Activated naive CD8-positive, alpha-beta T cell treated with anti-CD3 and anti-CD28 coated beads, Interleukin-2, amount 50 U/mL, for 16 hours (primary cell): ENCODE measurements around the gene KIF5B.
"Not testable (repeated sequence)": the region's sequence is repeated elsewhere in the genome, so short reads cannot be mapped to it uniquely, and the experiment has no call there.

Source experiments
- DNase-seq: peaks from one replicate; pipeline ENCODE4 v3.0.0-alpha.2; 2020; ENCODE audit warnings: low read depth, low spot score

KIF5B gene

DNA sequence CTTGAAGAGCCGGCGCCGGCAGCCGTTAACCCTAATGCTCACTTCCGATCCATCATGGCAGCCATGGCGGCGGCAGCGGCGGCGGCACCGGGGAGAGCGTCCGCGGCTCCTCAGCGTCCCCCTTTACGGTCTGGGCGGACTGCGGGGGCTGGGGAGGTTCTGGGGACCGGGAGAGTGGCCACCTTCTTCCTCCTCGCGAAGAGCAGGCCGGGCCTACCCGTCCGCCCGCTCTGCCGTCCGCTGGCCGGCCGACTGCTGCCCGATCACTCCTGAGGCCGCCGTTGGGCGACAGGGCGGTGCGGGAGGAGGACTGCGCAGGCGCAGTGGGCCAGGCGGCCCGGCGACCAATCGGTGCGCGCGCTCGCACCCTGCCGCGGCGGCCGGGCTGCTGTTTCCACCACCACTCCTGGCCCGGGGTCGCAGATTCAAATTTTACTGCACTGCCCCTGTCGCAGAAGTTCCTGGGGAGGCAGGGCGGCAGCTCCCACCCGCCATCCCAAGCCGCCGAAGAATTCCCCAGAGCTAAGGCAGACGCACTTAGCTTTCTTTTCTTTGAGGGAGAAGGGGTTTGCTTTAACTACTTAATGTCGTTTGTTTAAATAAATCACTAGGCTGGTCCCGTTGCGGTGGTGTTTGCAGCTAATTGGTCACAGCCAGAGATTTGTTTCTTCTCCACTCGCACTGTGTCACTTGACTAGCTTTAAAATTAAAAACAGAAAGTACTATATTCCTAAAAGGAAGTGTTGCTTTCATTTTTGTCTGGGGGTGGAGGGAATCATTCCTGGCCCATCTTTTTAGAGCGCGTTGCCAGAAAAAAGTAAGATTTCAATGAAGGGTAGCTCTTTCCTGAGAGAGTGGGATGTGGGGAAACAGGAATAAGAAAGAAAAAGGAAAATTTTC lies at the start of gene KIF5B:
Gene KIF5B, minus strand, starts transcription at position 290 of the 900 bp plus-strand sequence. CDS start 452 bp downstream, outside the sequence.
- DNase-seq = peak; percentile 72

DNA sequence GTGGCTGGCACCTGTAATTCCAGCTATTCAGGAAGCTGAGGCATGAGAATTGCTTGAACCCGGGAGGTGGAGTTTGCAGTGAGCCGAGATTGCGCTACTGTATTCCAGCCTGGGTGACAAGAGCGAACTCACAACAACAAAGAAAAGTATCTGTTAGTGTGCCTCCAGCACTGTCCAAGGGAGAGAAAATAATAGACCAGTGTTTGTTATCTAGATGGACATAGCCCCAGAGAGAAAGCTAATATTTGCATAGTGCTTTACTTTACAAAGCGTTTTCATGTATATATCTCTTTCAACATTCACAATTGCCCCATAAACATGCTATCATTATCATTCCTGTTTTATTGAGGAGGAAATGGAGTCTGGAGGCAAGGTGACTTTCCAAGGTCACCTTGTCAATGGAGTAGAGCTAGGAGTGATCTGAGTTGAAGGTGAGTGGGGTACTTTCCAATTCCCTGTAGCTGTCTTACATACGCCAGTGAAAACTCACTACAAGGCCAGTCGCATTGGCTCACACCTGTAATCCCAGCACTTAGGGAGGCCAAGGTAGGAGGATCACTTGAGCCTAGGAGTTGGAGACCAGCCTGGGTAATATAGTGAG lies 49.7 kb upstream of the KIF5B start:
- no peak for DNase-seq

DNA sequence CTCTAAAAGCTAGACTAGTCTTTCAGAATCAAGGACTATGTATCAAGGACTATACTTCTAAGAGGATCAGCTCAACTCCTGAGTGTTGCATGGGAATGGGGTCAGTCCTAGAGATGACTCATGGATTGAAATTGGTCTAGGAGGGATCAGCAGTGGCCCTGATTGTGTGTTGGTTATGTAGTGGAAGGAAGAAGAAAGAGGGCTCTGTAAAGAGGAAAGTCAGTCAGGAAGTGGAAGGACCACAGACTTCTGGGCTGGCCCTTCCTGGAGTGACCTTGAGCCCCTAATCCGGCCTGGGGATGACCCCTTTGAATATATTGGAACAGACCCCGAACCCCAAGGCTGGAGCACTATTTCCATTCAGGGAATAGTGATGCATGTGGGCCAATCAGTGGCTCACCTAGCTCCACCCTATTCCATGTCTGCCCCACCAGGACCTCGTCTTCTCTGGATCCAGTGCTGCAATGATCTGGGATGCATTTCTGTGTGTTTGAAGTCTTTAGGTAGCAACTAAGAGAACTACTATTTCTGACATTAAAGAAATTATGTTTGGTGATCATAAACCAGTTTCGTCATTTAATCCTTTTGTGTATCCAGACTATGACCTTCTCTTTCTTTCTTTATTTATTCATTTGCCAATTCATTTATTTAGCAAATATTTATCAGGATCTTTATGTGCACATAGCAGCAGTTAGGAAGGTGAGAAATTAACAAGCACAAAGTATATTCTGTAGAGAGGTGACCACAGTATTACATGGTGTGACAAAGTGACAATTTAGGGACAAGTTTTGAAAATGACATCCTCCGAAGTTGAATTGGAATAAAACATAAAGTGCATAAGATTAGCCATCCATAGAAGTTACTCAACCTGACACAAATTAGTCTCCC lies 48.6 kb upstream of the KIF5B start:
- no peak for DNase-seq

DNA sequence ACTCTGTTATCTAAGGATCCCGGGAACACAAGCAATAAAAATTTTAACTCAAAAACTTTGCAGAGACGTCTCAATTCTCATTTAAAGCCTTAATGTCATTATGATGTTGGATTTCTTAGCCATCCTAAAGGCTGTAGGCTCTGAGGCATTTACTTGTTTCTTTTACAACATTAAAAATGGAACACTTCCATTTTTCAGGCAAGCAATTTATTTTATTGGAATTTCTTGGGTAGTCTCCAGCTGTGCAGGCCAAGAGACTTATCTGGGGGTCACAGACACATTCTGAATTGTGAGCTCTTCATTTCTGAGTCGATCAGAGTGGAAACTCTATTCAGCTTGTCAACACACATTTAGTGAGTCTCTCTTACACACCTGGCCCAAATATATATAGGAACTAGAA lies 48.0 kb upstream of the KIF5B start:
- no peak for DNase-seq

DNA sequence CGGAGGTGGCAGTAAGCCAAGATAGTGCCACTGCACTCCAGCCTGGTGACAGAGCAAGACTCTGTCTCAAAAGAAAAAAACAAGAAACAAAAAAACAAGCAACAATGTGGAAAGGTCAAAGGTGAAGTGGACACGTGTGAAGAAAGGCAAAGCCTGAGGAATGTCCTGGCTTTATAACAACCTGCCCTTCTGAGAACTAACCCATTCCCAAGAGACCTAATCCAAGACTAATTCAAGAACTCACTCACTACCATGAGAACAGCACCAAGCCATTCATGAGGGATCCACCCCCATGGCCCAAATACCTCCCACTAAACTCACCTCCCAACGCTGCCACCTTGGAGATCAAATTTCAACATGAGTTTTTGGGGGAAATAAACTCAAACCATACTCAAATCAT lies 47.5 kb upstream of the KIF5B start:
- DNase-seq = no peak

DNA sequence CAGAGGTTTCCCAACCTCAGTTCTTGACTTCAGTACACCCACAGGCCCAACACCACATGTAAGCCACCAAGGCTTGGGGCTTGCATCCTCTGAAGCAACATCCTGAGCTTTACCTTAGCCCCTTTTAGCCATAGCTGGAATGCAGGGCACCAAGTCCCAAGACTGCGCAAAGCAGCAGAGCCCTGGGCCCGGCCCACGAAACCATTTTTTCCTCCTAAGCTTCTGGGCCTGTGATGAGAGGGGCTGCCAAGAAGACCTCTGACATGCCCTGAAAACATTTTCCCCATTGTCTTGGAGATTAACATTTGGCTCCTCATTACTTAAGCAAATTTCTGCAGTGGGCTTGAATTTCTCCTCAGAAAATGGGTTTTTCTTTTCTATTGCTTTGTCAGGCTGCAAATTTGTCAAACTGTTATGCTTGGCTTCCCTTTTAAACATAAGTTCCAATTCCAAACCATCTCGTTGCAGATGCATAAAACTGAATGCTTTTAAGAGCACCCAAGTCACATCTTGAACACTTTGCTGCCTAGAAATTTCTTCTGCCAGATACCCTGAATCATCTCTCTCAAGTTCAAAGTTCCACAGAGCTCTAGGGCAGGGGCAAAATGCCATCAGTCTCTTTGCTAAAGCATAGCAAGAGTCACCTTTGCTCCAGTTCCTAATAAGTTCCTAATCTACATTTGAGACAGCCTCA lies 42.5 kb upstream of the KIF5B start:
- DNase-seq = not testable (repeated sequence)

DNA sequence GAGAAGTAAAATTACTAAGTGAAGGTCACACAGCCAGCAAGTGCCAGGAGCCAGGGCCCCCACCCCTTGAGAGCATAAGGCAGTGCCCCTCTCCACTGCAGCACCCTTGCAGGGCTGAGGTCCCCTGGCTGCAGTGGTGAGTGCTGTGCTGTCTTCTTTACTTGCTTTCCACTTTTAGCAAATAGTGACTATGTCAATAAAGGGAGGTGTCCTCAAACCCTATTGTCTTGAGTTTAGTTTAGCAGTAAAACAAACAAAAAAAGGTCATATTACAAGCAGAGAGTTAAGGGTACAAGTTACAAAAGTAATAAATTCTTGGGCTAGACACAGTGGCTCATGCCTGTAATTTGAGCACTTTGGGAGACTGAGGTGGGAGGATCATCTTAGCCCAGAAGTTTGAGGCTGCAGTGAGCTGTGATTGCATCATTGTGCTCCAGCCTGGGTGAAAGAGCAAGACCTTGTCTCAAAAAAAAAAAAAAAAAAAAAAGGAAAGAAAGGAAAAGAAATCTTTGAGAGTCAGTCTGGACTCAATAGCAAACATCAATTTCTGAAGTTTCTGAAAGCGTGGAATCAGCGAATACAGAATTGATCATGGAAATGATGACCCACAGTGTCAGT lies 39.0 kb upstream of the KIF5B start:
- DNase-seq = no peak

DNA sequence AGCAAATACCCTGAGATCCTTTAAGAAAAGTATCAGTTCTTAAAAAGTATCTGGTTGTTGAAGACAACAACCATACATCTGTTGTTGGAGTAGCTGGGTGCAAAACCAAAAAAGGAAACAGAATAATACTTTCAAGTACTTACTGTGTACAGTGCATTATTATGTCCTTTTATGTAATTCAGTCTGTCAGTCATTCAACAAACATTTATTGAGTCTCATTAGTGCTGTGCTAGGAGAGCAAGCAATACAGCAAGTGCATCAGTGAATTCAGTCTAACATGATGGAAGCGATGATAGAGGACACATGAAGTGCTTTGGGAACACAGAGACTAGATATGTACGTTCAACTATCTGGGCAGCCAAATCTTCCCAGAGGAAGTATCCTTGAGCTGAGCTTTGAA lies 37.4 kb upstream of the KIF5B start:
- no peak for DNase-seq

DNA sequence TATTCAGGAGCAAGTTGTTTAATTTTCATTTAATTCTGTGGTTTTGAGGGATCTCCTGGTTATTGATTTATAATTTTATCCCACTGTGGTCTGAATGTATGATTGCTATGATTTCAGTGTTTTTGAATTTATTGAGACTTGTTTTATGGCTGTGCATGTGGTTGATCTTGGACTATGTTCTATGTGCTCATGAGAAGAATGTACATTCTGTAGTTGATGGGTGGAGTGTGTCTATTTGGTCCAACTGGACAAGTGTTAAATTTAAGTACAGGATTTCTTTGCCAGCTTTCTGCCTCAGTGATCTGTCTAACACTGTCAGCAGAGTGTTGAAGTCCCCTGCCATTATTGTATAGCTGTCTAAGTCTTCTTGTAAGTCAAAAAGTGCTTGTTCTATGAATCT lies 34.8 kb upstream of the KIF5B start:
- DNase-seq = no peak

DNA sequence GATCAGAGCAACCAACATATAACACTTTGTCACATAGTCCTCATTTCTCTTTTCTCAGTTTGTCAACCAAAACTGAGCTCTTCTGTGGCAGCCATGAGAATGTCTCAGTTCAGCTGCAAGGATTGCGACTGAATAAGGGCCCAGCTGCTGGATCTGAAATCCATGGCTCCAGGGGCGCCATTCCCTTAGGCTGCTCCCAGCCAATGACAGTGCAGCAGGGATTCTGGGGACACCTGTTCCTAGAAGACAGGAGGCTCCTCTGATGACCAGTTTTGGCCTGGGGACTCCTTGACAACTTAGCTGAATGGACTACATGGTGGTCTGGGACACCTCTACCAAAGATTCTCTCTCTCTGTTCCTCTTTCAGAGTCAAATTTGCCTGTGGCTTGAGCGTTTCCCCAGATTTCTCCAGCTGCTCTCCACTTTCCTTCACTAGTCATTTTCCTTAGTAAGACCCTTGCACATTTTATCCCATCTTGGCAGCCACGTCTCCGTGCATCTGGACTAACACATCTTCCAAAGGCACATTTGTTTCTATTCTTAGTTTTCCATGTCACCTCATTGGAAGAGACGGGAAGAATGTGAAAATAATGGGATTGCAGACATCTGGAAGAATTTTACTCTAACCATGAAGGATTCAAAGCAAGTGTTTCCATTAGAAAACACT lies 28.1 kb upstream of the KIF5B start:
- DNase-seq = no peak

DNA sequence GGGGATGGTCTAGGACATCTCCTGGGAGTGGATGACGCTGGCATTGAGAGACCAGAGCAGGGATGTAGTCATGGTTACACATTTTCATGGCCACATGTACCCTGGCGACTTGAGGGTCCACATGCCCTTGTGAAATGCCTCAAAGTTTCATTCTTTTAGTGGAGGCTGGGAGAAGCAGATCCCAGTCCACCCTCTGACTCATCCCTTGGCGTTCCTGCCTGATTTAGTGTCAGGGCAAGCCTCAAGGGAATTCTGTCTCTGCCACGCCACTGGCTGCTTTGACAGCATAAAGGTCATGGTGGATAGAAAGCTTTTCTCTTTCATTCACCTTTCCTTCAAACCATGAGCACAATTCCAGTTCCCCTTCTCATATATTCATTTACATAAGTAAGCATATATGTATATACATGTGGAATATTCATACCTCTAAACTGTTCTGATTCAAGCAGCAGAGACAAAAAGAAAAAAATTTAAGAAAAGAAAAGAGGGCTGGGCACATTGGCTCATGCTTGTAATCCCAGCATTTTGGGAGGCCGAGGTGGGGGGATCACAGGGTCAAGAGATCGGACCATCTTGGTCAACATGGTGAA lies 21.8 kb upstream of the KIF5B start:
- DNase-seq = no peak

DNA sequence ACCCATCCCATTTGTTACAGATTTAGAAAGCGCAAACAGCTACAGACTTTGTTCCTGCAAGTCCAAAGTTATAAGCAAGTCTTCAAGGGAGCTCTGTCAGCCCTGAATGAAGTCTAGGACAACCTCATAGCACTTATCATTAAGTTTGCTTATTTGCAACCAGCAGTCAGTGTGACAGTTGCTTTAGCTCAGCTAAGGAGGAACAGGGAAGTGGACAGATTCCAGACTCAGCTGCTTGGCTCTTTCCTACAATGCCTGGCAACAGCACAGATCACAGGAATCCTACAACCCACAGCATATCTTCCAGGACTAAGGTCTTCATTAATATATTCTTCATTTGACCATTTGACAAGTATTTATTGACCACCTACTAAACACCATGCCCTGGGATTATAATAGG lies 17.4 kb upstream of the KIF5B start:
- no peak for DNase-seq

DNA sequence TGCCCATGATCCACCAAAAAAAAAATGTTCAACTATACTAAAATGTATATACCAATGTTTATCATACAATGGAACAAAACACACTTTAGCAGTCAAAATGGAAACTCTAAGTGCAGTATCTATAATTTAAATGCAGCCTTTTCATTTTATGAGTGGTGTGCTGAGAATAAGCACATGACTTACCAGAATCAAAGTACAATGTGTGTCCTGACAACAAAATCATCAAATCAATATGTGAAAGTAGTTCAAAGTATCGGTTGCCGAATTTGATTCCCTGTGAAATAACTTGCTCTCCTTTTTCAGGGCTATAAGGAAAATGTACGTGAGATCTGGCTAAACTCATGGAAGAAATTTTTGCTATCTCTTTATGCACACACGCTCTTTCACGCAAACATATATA lies 16.9 kb upstream of the KIF5B start:
- DNase-seq = no peak

DNA sequence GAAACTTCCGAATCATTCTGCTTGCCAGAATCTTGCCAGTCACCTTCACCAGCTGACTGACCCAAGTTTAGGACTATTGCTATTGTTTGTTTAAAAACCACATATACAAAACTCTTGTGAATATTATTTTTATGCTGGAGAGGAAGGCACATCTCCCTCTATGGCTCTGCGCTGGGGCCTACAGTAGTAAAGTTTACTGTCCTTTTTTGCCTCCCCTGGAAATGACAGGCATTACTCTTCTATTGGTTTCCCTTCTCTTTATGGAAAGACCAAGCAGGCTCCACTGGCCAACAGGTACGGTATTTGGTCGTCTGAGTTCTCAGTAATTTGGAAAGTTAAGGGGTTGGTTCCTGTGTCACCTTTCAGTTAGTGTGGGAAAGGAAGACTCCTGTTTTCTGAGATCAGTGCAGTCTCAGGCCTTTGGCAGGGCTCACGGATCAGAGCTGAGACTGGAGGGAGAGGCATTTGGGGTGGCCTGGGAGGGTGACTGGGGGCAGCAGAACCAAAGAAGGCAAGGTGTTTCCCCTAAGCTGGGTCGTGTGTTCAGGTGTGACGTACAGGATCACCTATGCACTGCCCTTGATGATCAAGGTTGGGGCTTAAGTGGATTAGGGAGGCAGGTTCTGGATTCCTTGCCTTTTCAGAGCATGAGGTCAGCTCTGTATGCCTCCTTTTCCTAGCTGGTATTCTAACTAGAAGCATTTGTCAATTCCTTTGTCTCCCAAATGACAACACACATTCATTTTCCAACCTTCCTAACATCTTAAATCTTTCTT lies 16.0 kb upstream of the KIF5B start:
- DNase-seq = no peak

DNA sequence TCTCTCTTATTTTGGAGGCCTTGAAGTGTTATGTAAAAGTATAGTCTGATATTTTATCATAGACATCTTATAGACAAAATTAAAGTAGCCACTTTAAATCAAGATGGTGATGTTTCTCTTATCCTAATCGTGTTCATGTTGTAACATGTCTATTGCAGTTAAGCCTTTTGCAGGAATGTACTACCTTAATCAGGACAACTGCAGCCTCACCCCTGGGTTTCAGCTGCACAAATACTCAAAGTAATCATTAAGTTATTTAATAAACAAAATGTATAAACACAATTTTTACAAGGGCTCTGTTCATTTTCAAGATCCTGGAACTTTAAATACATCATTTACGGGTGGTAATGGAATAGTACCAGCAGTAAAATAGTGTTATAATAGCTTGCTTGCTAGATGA lies 14.4 kb upstream of the KIF5B start:
- DNase-seq = no peak

DNA sequence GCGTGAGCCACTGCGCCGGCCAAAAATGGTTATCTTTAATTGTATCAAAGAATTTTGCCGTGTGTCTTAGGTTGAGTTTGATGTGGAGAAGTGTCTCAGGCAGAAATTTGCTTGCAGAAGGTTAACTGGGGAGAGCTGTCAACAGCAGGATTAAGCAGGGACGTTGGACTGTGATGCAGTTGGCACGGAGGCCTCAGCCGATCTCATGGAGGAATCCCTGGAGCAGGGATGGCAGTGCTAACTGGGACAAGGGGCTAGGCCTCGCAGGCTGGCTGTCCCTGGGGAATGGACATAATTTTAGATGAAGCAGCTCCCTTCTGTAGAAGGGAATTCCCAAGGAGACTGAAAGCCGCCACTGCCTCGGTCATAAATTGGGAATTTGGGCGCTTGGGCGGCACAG lies 12.3 kb upstream of the KIF5B start:
- no peak for DNase-seq

DNA sequence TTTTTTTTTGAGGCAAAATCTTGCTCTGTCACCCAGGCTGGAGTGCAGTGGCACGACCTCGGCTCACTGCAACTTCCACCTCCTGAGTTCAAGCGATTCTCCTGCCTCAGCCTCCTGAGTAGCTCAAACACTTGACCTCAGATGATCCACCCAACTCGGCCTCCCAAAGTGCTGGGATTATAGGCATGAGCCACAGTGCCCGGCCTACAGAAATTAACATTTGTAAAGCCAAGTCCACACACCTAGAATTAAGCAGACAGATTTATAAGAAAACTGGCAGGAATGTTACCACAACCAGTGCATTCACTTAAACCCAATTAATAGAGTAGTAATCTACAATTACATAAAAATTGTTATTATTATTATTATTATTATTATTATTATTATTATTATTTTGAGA lies 11.7 kb upstream of the KIF5B start:
- DNase-seq = not testable (repeated sequence)

DNA sequence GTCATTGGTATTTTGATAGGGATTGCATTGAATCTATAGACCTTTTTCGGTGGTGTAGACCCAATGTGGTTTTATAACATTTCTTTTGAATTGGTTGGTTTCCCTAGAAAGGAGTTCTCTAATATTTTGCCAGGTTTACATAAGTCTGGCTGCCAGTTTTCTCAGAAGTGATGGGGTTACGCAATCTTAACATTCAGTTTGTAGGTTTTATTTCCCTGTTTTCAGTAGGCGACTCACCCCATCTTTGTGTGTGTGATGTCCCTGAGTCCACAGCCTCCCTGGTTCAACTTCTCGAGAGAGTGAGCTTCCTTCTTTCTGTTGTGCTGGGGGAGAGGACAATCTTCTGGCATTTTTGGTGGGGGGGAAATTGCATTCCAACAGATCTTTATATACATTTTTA lies 9.6 kb upstream of the KIF5B start:
- no peak for DNase-seq

DNA sequence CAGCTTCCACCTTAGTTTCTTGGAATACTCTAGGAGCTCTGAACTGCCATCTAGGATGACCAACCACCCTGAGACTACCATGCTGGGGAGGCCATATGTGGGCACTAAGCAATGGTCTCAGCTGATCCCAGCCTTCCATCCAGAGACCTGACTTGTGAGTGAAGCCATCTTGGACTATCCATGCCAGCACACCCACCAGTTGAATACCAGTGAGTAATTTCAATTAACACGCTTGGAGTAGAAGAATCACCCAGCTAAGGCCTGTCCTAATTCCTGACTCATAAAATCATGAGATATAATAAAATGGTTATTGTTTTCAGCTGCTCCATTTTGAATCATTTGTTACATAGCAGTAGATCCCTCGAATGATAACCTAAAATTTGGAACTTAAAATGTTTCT lies 5.2 kb upstream of the KIF5B start:
- DNase-seq = no peak

DNA sequence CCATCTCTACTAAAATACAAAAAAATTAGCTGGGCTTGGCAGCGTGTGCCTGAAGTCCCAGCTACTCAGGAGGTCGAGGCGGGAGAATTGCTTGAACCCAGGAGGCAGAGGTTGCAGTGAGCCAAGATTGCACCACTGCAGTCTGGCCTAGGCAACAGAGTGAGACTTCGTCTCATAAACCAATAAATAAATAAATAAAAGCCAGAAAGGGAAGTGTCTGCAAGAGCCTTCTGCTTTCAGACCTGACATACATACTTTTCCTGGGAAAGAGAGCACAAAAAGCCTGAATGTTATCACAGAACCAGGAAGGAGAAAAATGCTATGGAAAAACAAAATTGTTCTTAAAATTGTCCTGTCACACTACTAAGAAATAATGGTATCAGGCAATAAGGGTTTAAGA lies 4.1 kb upstream of the KIF5B start:
- no peak for DNase-seq
